MM.1S (cell line): Measurements from ENCODE around the gene PTPRN2.

ENCODE experiments used
- CTCF ChIP-seq: fragments of 300-600 bp; sonication (generic); IDR thresholded peaks from 2 replicates; pipeline ENCODE4 v1.5.1; 2016; ENCODE audit warnings: antibody characterized with exemption, low read length, mixed read lengths
- EZH2 ChIP-seq: fragments of 300-600 bp; sonication (generic); optimal IDR thresholded peaks from 2 replicates; pipeline ENCODE3; 2017; ENCODE audit warnings: low read depth, mild to moderate bottlenecking, antibody characterized with exemption, low read length, mixed read lengths
- EZH2phosphoT487 ChIP-seq: fragments of 300-600 bp; sonication (generic); IDR thresholded peaks from 2 replicates; pipeline ENCODE4 v1.6.1; 2018; ENCODE audit warnings: antibody characterized with exemption, low read length

GRCh38 chr7:157494506-157495176, 1093.0 kb downstream of the PTPRN2 start:
- TF ChIP-seq CTCF, result no peak
- TF ChIP-seq EZH2, result no peak
- no peak for TF ChIP-seq EZH2phosphoT487
